Activated naive CD8-positive, alpha-beta T cell treated with anti-CD3 and anti-CD28 coated beads, Interleukin-2, amount 50 U/mL, for 16 hours (primary cell): ENCODE measurements around the gene FRMPD4.

Source experiments
- DNase-seq: peaks from one replicate; pipeline ENCODE4 v3.0.0-alpha.2; 2020; ENCODE audit warnings: low read depth, low spot score

FRMPD4 gene

GRCh38 chrX:12751887-12752286, 613.6 kb downstream of the FRMPD4 start:
- no peak for DNase-seq

- DNase-seq = no peak
Measured at GRCh38 chrX:12753366-12753765, 615.1 kb downstream of the FRMPD4 start.

DNA sequence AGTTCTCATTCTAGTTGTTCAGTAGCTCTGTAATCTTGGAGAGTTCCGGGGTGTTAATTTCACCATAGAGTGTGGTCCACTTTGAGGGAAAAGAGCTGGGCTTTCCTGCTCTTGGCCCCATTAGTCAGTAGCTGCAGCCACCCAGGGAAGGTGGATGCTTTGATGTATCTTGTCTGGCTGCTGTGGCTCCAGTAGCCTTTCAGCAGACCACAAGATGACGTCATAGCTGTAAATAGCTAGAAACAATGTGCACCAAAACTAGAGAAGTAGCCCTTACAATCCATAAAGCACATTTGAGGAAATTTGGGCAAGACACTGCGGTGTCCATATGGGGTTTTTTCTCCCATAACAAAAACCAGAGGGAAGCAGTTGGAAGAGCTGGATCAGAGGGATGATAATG, 620.0 kb downstream of the FRMPD4 start:
- DNase-seq = no peak

DNA sequence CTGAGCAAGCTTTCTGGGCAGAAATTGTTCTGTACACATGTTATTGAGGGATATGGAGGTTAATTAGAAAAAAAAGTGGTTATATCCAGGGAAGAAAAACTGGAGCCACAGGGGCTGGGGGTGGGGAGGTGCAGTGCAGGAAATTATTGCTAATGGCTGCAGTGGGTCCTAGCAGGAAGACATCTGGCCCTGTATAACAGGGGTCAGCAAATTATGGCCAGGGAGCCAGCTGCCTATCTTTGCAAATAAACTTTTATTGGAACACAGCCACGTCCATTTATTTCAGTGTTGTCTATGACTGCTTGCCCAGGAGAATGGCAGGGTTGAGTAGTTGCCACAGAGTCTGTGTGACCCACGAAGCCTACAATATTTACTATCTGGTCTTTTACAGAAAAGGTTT, 629.6 kb downstream of the FRMPD4 start:
- no peak for DNase-seq

DNA sequence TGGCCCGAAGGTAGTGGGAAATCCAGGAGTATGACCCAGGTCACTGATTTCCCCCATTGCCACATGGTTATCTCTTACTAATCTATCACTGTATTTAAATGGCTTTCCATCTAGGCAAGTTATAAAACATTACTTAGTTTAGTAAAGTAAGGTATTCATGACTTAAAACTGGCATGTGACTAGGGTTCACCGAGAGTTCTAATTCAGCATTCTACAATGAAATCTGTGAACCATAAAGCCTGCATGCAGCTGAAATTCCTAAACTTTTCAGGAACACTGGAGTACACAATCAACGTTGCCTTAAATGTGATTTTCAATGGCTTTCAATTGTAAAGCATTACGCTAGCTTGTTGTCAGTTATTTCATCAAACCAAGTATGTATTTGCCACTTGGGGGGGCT, 630.2 kb downstream of the FRMPD4 start:
- DNase-seq = no peak

DNA sequence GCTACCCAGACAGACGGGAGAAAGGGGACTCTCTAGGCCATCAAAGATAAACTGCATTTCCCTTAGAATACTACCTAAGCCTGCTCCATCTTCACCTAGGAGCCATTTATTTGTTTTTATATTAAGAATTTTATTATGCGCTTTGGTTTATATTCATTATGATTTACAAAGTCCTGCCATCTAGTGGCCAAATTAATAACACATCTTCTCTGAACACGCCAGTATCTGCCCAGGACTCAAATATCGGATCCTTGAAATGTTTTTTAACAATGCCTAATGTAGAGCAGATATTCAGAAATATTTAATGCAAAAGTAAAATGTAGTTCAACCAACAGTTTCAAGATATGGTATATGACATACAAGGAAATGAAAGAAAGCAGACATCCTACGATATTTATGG, 632.2 kb downstream of the FRMPD4 start:
- DNase-seq = no peak

DNA sequence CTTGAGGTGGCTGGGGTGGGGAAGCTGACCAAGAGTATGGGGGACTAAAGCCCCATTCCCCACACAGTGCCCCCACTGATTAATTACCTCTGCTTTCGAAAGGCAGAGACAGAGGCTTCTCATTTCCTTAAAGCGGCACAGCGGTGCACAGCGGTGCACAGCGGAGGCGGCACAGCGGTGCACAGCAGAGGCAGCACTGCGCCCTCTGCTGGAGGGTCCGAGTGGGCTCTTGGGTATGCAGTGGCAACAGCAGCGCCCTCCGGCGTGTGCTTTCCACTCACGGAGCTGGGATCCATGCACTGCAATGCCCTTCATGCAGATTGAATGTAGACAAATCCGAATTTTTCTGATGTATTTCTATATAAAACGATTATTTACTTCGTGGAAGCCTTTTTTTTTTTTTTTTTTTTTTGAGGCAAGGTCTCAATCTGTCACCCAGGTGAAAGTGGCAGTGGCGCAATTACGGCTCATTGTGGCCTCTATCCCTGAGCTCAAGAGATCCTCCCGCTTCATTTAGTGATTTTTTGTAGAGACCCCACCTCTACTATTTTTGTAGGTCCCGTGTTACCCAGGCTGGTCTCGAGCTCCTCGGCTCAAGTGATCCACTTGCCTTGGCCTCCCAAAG, 633.3 kb downstream of the FRMPD4 start:
- peak; percentile 33 for DNase-seq
